ENCODE data around the gene IL18R1.

DNA sequence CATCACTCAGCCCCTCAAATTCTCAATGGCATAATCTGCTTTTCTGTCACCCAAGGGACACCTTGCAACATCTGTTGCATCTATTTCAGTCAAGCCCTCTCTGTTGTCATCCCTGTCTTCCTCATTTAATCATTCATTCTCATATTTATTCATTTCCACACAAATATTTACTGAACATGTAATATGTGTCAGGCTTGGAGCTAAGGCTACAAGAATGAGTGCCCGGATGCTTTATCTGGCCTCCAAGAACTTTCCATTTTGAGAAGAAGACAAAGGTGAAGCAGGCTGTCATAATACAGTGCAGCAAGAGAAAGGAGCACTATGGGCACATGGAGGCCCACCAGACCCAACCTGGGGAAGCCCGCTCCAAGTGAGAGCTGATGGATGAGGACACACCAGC lies 83.0 kb downstream of the IL18R1 start:
- TF ChIP-seq POLR2A (IDR thresholded peaks at IDR 0.05; ENCODE audit: extremely low read depth, insufficient read length) = no peak
- TF ChIP-seq MYC (IDR thresholded peaks at IDR 0.05; ENCODE audit: low read depth, low read length) = no peak
- TF ChIP-seq, protein P1, sequence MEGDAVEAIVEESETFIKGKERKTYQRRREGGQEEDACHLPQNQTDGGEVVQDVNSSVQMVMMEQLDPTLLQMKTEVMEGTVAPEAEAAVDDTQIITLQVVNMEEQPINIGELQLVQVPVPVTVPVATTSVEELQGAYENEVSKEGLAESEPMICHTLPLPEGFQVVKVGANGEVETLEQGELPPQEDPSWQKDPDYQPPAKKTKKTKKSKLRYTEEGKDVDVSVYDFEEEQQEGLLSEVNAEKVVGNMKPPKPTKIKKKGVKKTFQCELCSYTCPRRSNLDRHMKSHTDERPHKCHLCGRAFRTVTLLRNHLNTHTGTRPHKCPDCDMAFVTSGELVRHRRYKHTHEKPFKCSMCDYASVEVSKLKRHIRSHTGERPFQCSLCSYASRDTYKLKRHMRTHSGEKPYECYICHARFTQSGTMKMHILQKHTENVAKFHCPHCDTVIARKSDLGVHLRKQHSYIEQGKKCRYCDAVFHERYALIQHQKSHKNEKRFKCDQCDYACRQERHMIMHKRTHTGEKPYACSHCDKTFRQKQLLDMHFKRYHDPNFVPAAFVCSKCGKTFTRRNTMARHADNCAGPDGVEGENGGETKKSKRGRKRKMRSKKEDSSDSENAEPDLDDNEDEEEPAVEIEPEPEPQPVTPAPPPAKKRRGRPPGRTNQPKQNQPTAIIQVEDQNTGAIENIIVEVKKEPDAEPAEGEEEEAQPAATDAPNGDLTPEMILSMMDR (IDR thresholded peaks at IDR 0.05; ENCODE audit: low read depth, low read length) = no peak
- TF ChIP-seq, protein P2, sequence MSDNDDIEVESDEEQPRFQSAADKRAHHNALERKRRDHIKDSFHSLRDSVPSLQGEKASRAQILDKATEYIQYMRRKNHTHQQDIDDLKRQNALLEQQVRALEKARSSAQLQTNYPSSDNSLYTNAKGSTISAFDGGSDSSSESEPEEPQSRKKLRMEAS (IDR thresholded peaks at IDR 0.05; ENCODE audit: low read depth, low read length) = no peak
